SK-N-SH (cell line): ENCODE results near the gene AMZ1.

Experiments
- CTCF ChIP-seq: fragments of 200-600 bp; sonication (generic); IDR thresholded peaks from 2 replicates; pipeline ENCODE4 v1.6.1; 2017; ENCODE audit warnings: antibody characterized with exemption, mild to moderate bottlenecking, moderate library complexity
- POLR2AphosphoS5 ChIP-seq: IDR thresholded peaks from 2 replicates; pipeline ENCODE4 v1.6.1; 2012; ENCODE audit warnings: low read depth, low read length

GRCh38 chr7:2692543-2692942 is 4.5 kb downstream of the AMZ1 start:
- TF ChIP-seq CTCF: no peak
- TF ChIP-seq POLR2AphosphoS5: no peak
